ENCODE measurements around the gene C10orf95. TPM values are rescaled to one million over a fixed set of nuclear protein-coding genes. Genes with fewer than 3 reads are reported as not detected.

The C10orf95 gene
- total and polyA plus RNA-seq, 2 of the 13 experiments (the other 11 are each of a cell fraction or from before 2014, with no cell fraction given) = 0.05 to 0.07 TPM

- TF ChIP-seq CSRNP1 (CRISPR knock-in tag; IDR thresholded peaks at IDR 0.05) (peak; percentile 71; the same call in 1 of the 2 replicates), ZNF713 (CRISPR knock-in tag; IDR thresholded peaks at IDR 0.05) (no peak), SKI (IDR thresholded peaks at IDR 0.05; ENCODE audit: partially characterized antibody) (no peak), HOXA7 (CRISPR knock-in tag; IDR thresholded peaks at IDR 0.05) (no peak), RBAK (CRISPR knock-in tag; IDR thresholded peaks at IDR 0.05) (no peak), MBNL3 (CRISPR knock-in tag; conservative IDR thresholded peaks at IDR 0.05) (no peak), ZNF501 (CRISPR knock-in tag; IDR thresholded peaks at IDR 0.05) (peak; percentile 36; the same call in 1 of the 2 replicates), ZNF446 (CRISPR knock-in tag; IDR thresholded peaks at IDR 0.05) (no peak), ZNF761 (CRISPR knock-in tag; conservative IDR thresholded peaks at IDR 0.05) (0 out of 2 replicates have a peak, but pooled peaks have one; percentile 46), ZNF496 (CRISPR knock-in tag; IDR thresholded peaks at IDR 0.05; ENCODE audit: insufficient replicate concordance) (no peak), ZNF354B (CRISPR knock-in tag; IDR thresholded peaks at IDR 0.05) (0 out of 2 replicates have a peak, but pooled peaks have one; percentile 48), ZNF274 (CRISPR knock-in tag; IDR thresholded peaks at IDR 0.05) (no peak), ZNF614 (CRISPR knock-in tag; IDR thresholded peaks at IDR 0.05; ENCODE audit: borderline replicate concordance) (no peak), EHMT2 (IDR thresholded peaks at IDR 0.05; ENCODE audit: borderline replicate concordance, low read depth, low read length) (no peak), XRCC5 (optimal IDR thresholded peaks at IDR 0.05; ENCODE audit: low read length) (no peak), HIVEP1 (CRISPR knock-in tag; IDR thresholded peaks at IDR 0.05) (0 out of 2 replicates have a peak, but pooled peaks have one; percentile 57), SATB2 (CRISPR knock-in tag; IDR thresholded peaks at IDR 0.05) (0 out of 2 replicates have a peak, but pooled peaks have one; percentile 68), TGIF2 (CRISPR knock-in tag; IDR thresholded peaks at IDR 0.05) (no peak), GLI4 (CRISPR knock-in tag; IDR thresholded peaks at IDR 0.05; ENCODE audit: borderline replicate concordance) (no peak), KLF13 (CRISPR knock-in tag; IDR thresholded peaks at IDR 0.05) (no peak), CREB1 (IDR thresholded peaks at IDR 0.05) (no peak), CREB1 (CRISPR knock-in tag; IDR thresholded peaks at IDR 0.05) (no peak), CHD4 (IDR thresholded peaks at IDR 0.05; ENCODE audit: borderline replicate concordance, low read length) (no peak), PREB (CRISPR knock-in tag; IDR thresholded peaks at IDR 0.05) (0 out of 2 replicates have a peak, but pooled peaks have one; percentile 70), KLF9 (CRISPR knock-in tag; IDR thresholded peaks at IDR 0.05; ENCODE audit: low read depth) (no peak; the same call in 1 of the 2 replicates), ZBTB3 (CRISPR knock-in tag; IDR thresholded peaks at IDR 0.05; ENCODE audit: borderline replicate concordance, low read depth) (no peak)
- TF ChIP-seq, protein P1, sequence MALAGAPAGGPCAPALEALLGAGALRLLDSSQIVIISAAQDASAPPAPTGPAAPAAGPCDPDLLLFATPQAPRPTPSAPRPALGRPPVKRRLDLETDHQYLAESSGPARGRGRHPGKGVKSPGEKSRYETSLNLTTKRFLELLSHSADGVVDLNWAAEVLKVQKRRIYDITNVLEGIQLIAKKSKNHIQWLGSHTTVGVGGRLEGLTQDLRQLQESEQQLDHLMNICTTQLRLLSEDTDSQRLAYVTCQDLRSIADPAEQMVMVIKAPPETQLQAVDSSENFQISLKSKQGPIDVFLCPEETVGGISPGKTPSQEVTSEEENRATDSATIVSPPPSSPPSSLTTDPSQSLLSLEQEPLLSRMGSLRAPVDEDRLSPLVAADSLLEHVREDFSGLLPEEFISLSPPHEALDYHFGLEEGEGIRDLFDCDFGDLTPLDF (CRISPR knock-in tag; IDR thresholded peaks at IDR 0.05) = peak; percentile 66; the same call in 1 of the 2 replicates
Observed at GRCh38 chr10:102419269-102420180, 31.8 kb downstream of the C10orf95 start (continued).
